Mucosa of gallbladder (tissue), 1 donor: ENCODE results near the gene GPR4. TPM values are rescaled to one million over a fixed set of nuclear protein-coding genes. Genes with fewer than 3 reads are reported as not detected.
A peak's percentile ranks its signal among the peaks of the same experiment; 100 is the strongest.

Experiments used
- DNase-seq: peaks from one replicate; pipeline ENCODE4 v3.0.0-alpha.2; 2020; ENCODE audit warnings: low spot score
- total RNA-seq: library from RNA; stranded (reverse); gene quantifications from one replicate; pipeline ENCODE4 v1.2.1, GENCODE V29; 2021
- donor health status: DM: no; HTN: no; CAD: no.

GPR4 gene
- total RNA-seq, 1 donor from 2014 or later: 2.2 TPM

DNA sequence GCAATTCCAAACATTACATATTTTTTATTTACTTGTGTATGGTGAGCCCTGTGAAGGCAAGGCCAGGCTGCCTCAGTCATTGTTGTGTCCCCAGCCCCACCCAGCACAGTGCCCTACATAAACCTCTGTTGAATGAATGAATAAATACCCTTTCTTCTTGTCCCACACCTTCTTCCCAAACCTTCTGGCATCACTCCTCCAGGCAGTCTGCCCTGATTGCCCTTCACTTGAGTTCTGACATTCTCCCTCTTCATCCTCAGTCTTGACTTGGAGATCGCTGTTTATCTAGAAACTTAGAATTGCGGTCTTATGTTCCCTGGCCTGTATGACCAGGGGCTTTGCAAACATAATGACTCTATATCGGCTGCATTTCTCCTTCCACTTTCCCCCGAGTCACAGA, 12.2 kb downstream of the GPR4 start:
- DNase-seq: no peak

DNA sequence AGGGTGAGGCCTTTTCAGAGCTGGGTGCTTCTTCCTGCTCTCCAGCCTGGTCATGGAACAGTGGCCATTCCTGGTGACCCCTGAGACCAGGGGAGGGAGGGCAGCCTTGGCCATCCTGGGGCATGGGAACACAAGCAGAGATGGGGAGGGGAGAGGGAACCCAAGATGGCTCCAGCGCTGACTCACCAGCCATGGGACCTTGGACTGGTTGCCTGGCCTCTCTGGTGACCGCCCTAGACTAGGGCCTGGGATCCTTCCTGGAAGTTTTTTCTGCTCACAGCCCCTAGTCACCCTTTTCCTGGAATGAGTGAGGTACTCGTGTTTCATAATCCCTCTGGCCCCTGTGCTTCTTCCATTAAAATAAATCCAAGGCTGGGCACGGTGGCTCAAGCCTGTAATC, 14.1 kb downstream of the GPR4 start:
- DNase-seq: no peak

DNA sequence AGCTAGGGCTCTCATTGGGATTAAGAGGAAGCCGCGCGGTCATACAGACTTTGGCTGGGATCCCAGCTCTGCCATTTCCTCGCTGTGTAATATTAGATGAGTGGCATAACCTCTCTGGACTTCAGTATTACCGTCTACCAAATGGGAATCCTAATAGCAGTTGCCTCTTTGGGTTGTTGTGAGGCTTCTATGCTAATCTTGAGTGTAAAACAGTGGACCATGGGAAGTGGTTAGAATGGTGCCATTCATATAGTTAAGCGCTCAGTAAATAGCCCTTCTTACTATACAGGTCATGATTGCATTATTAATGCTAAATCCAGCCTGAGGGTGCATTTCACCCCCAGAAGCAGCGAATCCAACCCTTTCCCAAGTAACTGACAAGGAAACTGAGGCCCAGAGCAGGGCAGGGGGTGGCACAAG, 16.8 kb downstream of the GPR4 start:
- no peak for DNase-seq

DNA sequence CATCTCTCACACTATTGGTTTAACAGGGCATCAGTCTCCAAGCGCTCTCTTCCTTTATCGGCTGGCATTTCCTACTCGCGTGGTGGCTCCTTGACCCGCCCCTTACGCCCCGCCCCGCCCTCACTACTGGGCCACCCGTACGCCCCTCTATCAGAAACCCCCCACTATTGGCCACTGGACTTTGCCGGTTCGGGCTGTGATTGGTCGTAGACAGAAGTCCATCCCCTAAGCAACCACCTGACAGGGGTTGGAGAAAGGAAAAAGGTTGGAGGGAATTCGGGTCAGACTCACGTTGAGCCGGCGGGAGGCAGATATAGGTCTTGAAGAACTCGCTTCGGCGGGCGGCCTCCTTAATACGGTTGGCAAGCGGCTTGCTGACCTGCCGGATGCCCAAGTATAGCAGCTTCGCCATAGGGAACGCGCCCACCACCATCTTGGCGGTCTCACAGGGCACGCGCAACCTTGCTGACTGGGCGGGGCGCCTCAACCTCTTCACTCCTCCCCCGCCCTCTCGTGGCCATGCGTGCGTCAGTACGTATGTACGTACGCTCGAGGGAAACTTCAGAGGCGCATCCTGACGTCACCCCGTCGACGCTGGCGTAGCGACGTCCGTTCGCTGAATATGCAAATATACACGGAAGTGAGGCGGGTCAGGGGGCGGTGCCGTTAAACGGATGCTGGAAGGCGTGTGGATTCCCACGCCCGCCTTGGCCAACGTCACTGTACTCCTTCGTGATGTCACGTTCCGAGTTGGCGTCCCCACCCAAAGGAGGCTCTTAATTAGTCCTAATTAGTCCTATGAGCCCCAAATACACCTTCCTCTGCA, 17.5 kb downstream of the GPR4 start, which contains the start of gene OPA3:
OPA3 (minus strand) TSS at position 471 of the 826 bp plus-strand sequence; CDS start at position 433, 38 bp downstream.
- peak; percentile 100 for DNase-seq

DNA sequence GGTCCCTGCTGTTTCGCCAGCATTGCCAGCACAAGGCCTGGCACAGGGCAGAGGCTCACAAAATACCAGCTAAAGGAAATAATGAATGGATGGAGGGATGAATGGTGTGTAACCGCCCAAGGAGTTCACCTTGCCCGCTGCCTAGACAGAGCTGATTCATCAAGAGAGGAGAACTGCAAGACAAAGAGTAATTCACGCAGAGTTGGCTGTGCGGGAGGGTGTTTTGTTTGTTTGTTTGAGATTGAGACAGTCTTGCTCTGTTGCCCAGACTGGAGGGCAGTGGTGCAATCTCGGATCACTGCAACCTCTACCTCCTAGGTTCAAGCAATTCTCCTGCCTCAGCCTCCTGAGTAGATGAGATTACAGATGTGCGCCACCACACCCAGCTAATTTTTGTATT, 20.4 kb downstream of the GPR4 start:
- DNase-seq: no peak

DNA sequence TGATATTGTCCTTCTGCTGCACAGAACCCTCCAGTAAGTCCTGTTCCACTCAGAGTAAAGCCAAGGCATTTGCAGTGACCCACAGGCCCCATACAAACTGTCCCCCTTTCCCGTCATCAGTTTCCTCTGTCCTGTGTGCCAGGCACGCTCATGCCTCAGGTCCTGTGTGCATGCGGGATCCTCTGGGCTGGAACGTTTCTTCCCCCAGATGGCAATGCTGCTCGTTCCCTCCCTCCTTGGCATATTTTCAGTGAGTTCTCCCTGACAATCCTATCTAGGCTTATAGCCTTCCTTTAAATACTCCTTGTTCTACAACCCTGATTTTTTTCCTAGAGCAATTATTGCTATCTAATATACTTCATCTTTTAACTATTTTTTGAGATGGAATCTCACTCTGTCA, 23.2 kb downstream of the GPR4 start:
- DNase-seq: no peak

DNA sequence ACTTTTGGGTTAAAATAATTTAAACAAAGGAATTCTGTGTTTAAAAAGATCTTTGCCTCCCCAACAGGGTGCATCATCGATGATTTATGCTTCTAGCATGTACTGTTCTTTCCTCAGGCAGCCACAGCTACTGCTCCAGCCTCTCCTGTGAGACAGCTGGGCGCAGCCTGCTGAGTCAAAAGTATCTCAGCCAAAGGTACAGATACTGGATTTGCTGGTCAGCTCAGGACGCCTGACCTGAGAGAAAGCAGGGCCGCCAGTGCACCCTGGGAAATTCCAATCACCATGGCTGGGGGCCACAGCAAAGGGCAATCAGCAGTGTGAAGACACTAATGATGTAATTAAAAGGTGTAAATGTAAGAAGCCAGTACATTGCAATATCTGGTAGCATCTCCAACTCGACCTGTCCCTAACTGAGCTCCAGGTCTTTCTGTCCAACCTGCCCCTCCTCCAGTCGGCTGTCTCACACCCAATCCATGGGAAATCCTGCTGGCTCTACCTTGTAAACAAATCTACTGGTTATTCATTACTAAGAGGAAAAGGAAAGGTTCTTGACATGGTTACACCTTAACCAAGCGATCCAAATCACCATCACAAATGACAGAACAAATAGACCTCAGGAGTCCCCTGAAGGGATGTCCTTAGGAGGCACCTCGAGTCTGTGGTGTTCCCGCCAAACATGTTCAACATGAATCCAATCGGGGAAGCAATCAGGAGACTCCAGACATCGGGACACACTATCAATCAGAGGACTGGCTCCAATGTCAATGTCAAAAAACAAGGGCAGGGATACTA, 24.7 kb downstream of the GPR4 start:
- DNase-seq: peak; percentile 79

DNA sequence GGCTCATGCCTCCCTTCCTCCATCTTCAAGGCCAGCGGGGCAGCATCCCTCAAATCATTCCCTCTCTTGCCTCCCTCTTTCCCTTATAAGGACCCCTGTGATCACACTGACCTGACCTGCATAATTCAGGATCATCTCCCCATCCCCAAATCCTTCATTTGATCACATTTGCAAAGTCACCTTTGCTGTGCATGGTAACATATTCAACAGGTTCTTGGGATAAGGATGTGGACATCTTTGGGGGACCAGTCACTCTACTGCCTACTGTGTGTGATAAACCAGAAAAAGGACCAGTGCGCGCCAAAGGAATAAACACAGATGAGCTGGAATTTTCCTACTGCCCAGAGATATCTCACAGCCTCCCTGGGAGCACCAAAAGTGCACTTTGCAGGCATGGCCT, 25.3 kb downstream of the GPR4 start:
- no peak for DNase-seq

DNA sequence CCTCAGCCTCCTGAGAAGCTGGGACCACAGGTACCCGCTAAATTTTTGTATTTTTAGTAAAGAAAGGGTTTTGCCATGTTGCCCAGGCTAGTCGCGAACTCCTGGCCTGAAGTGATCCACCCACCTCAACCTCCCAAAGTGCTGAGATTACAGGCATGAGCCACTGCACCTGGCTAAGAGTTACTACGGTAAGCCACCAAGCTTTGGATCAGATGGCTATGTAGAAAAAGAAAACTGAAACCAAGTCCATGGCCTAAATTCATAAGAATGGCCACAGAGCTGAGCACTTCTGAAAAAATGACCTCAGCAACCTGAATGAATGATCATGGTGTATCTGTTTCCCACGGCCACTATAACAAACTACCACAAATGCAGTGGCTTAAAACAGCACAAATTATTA, 26.8 kb downstream of the GPR4 start:
- DNase-seq: no peak

DNA sequence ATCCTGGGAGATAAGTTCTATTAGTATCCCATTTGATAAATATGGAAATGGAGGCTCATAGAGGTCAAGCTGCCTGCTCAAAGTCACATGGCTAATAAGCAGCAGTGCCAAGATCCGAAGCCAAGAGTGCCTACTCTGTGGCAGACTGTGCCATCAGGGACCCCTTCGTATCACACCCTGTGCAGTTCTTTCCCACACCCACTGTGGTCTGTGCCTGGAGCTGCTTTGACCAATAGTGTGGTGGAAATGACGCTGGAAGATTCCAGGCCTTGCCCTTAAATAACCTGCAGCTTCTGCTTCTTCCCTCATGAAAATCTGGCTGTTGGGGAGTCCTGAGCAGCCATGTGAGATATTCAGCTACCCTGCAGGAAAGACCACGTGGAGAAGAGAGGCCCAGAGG, 27.5 kb downstream of the GPR4 start:
- DNase-seq: no peak

DNA sequence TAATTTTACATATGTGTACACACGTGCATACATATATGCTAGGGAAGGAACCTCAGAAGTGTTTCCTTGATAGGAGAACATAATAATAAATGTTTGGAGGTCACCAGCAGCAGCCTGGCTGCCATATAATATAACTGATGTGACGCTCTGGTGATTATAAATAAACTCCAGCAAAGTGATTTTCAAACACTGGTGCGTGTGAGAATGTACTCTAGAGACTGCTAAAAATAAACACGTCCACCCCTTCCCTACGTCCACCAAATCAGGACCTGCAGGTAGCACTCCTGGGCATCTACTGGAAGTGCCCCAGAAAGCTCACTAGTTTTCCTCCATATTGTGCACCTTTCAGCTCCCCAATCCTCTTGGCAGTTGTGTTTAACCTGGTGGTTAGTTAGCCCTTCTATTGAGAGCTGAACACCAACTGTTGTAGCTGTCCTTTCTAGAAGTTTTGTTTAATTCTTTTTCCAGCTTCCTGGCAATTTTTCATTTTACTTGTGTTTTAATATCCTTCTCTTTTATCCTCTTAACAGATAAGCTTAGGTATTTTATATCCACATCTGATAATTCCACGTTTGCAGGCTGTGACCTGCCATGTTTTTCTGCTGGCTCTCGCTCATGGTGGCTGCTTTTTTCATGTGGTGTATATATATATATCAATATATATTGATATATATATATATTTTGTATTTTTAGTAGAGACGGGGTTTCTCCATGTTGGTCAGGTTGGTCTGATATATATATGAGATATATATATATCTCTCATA, 30.4 kb downstream of the GPR4 start:
- DNase-seq: no peak

DNA sequence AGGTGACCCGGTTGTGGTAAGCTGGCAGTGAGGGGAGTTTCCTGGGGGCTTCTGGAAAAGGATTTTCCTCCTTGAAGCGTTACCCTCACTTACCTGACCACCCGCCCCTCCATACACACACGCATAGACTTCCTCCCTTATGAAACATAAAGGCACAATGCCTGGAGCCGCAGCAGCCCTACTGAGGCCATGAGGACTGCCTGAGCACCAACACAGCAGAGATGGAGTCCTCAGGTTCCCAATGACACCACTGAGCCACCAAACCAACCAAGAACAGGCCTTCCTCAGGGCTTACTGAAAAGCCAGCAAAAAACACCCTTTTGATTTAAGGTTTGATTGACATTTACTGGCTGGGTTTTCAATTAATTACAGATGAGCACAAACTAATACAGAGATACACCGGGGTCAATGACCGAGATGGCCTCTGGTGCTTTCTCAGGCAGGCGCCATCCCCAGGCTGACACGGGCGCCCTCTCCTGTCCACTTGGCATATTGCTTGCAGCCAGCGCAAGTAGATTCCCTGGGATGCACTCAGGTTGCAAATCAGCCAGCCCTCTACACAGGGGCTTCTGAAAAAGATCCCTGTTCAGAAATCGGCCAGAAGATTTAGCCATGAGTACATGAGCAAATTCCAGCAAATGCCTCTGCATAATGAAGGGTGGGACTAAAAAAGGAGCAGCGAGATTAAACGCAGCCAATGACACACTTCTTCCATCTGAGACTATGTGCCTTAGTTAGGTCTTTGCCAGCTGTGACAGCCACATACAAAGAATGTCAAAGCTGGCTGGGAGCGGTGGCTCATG, 32.2 kb downstream of the GPR4 start:
- DNase-seq: peak; percentile 65

DNA sequence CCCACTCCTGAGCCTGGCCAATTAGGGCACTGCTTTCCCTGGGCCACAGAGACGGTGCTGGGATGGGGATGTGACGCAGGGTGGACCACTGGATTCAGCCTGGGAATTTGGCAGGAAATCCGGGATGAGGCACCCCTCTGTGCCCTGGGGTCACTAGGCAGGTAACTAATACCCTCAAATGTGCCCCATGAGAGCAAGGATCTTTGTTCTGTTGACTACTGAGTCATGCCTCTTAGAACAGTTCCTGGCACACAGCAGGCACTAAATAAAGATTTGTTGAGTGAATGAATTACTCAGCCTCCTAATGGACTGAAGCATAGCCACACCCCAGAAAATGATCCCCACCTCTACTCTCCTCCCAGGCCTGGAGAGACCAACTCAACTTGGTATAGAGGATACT, 33.3 kb downstream of the GPR4 start:
- DNase-seq: peak; percentile 58

DNA sequence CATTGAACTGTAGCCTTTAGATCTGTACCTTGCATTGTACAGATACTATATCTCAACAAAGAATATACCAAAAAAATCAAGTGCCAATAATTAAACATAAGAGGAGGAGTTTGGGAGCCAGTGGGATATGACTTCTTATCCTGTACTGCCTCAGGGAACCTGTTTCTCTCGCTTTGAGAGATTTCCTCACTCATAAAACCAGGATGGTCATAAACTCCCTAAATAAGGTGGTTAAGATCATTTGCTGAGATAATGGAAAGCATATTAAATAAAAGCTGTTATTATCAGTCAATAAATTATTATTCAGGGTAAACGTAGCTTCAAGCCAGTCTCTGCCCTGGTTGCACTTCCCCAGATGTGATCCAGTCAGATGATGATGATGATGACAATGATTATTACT, 34.4 kb downstream of the GPR4 start:
- DNase-seq: no peak

DNA sequence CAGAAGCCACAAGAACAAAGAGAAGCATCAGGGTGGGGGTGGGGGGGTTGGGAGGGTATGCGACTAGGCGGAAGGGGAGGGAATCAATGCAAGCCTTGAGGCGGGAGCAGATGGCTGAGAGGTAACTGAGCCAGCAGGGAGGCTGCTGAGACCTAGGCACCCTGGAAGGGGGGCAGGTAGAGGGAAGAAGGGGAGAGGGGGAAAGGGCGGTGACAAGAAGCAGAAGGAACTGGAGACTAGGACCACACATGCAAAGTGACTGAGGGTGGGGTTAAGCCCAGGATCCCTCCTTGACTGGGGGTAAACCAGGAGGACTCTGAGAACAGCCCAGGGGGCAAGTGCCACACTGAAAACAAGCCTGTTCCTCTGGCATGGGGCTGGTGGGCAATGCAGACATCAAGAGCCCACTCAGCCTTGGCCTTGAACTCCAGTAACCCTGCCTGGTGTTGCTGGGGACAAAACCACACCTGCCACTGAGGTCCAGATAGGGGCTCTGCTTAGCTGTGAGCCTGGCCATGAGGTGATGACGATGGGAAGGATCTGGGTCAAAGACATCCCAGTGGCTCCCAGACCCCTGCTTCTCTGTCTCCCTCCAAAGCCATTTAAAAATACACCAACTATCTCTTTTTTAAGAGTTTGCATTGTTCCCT, 37.8 kb downstream of the GPR4 start:
- DNase-seq: no peak

DNA sequence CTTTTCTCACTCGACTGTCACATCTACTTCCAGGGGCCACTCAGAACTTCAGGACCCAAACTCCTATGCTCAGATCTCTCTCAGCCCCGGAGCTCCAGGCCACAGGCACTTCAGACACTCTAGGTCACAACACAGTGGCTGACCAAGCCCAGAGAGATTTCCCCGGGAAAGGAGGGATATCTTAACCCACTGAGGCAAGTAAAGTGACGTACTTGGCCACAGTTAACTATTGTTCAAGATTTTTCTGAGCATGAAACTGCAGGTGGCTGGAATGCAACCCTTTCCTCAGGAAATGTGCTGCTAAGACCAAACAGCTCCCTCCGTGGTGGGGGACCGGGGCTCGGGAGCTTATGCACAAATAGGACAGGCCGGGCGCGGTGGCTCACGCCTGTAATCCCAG, 41.3 kb downstream of the GPR4 start:
- no peak for DNase-seq

DNA sequence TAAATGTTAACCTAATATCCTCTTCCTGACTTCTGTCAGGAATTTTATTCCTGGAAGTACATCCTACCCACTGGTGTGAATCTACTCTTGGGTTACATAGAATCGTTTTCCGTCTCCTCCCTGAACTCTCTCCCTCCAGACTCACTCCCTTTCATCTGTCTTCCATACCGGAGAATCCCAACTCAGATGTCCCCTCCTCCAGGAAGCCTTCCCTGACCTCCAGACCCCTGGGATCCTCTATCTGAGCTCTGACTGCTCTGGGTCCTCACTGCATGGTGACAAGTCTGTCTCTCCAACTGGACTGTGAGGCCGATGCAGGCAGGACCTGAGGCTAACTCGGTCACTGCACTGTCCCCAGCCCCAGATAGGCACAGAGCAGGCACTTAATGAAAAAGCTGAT, 42.0 kb downstream of the GPR4 start:
- DNase-seq: no peak

DNA sequence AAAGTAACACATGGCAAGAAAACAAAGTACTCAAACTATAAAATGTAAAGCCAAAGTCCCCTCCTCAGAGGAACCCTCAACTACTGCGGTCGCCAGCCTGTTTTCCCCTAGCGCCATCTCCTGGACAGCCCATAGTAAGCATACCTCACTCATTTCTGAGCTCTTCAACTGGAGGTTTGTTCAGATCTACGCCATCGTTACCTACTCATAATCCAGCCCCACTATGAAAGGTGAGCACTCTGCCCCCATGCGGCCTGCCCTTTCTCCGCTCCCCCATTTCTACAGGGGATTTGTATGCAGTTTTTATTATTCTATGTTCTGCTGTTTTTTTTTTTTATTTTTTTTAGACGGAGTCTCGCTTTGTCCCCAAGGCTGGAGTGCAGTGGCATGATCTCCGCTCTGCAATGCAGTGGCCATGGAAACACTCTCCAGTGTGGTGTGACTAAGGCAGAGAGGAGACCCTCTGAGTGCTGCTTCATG, 43.6 kb downstream of the GPR4 start:
- peak; percentile 45 for DNase-seq

DNA sequence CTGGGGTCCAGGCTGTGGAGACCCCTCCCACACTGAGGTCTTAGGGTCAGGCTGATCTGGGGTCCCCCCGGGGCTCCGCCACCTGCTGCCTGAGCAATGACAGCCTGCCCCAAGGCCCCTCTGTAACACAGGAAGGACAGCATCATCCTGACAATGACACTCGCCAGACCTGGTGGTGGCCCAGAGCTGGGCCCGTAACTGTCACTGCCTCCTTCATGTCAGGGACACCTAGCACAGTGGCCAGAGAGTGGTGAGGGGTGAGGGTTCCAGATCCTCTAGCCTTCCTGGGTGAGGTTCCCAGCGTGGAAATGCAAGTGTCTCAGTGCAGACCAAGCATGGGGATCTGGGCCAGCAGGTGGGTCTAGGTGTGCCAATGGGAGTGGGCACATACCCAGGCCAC, 45.2 kb downstream of the GPR4 start:
- DNase-seq: no peak

DNA sequence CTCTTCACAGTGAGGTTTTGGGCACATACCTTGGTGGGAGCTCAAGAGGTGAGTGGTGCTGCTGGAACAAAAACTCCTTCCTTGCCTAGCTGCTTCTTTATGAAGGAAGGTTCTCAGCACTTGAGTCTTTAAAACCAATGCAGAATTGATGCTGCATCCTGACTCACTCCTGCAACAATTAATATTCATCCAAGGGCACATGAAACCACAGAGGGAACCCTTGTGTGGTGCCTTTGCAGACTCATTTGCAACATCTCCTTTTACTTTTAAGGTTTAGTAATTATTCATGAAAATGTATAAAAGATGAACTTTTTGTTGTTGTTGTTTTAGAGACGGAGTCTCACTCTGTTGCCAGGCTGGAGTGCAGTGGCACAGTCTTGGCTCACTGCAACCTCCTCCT, 47.5 kb downstream of the GPR4 start:
- no peak for DNase-seq

DNA sequence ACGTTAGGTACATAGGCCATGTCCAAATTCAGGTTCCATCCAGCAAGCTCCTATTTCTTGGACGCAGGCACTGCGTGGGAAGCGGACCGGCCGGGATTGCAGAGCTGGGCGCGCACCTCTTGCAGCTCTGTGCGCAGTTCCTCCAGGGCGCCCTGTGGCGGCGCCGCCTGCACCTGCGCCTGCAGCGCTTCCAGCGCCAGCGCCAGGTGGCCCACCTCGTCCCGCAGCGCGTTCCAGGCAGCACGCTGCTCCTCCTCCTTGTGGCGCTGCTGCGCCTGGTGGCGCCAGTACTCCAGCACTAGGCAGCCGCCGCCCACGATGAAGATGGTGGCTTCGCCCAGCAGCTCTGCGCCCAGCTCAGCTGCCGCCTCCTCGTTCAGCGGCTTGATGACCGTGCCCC, 48.5 kb downstream of the GPR4 start:
- DNase-seq: peak; percentile 62
